Mesendoderm (in vitro differentiated cells): ENCODE data around the gene SUGT1.
A peak's percentile ranks its signal among the peaks of the same experiment; 100 is the strongest.

ENCODE experiments used
- DNase-seq: peaks from one replicate; pipeline ENCODE4 v3.0.0; 2013
- H2AK5ac ChIP-seq: 2 replicates; pipeline ENCODE4 v1.6.1; 2013; ENCODE audit warnings: low read length, inconsistent platforms
- H2BK120ac ChIP-seq: 2 replicates; pipeline ENCODE4 v1.6.1; 2013; ENCODE audit warnings: low read depth, mild to moderate bottlenecking, low read length, moderate library complexity, mixed read lengths
- H2BK15ac ChIP-seq: replicated peaks from 2 replicates; pipeline ENCODE4 v1.6.1; 2013; ENCODE audit warnings: low read depth, mild to moderate bottlenecking, moderate library complexity
- H2BK5ac ChIP-seq: 2 replicates; pipeline ENCODE4 v1.6.1; 2013; ENCODE audit warnings: low read length, inconsistent platforms
- H3K18ac ChIP-seq: 2 replicates; pipeline ENCODE4 v1.6.1; 2013; ENCODE audit warnings: mild to moderate bottlenecking, low read length, mixed read lengths
- H3K23ac ChIP-seq: one replicate; pipeline ENCODE4 v1.6.1; 2013; ENCODE audit warnings: low read length
- H3K27ac ChIP-seq: 2 replicates; pipeline ENCODE4 v1.5.1; 2013; ENCODE audit warnings: low read depth, mild to moderate bottlenecking, inconsistent platforms, low read length, moderate library complexity
- H3K27me3 ChIP-seq: 2 replicates; pipeline ENCODE4 v1.6.1; 2013; ENCODE audit warnings: low read length, control low read depth, mild to moderate bottlenecking, inconsistent platforms; ENCODE audit not compliant: insufficient read depth, poor library complexity
- H3K36me3 ChIP-seq: 2 replicates; pipeline ENCODE4 v1.6.1; 2013; ENCODE audit warnings: low read length, inconsistent platforms; ENCODE audit not compliant: control insufficient read depth, insufficient read depth
- H3K4ac ChIP-seq: one replicate; pipeline ENCODE4 v1.6.1; 2013; ENCODE audit warnings: low read depth, mild to moderate bottlenecking, low read length, moderate library complexity
- H3K4me1 ChIP-seq: 2 replicates; pipeline ENCODE4 v1.6.1; 2013; ENCODE audit warnings: low read depth, low read length, inconsistent platforms; ENCODE audit not compliant: control insufficient read depth
- H3K4me2 ChIP-seq: 2 replicates; pipeline ENCODE4 v1.6.1; 2013; ENCODE audit warnings: low read length
- H3K4me3 ChIP-seq: 2 replicates; pipeline ENCODE4 v1.5.1; 2013; ENCODE audit warnings: mild to moderate bottlenecking, low read length
- H3K56ac ChIP-seq: one replicate; pipeline ENCODE4 v1.6.1; 2013; ENCODE audit warnings: low read length
- H3K79me1 ChIP-seq: 2 replicates; pipeline ENCODE4 v1.6.1; 2013; ENCODE audit warnings: low read length, inconsistent platforms
- H3K79me2 ChIP-seq: 2 replicates; pipeline ENCODE4 v1.6.1; 2013; ENCODE audit warnings: mild to moderate bottlenecking, low read length; ENCODE audit not compliant: control insufficient read depth, insufficient read depth
- H3K9ac ChIP-seq: 2 replicates; pipeline ENCODE4 v1.6.1; 2013; ENCODE audit warnings: low read length, inconsistent platforms
- H4K5ac ChIP-seq: one replicate; pipeline ENCODE4 v1.6.1; 2013; ENCODE audit warnings: low read length
- H4K8ac ChIP-seq: one replicate; pipeline ENCODE4 v1.6.1; 2013; ENCODE audit warnings: low read depth, mild to moderate bottlenecking, control low read depth, low read length, moderate library complexity
- WGBS: extraction: QIAGEN DNeasy Blood & Tissue Kit; methylation state at CpG from one replicate; pipeline ENCODE4 v1.1.7; 2013; ENCODE audit warnings: low lambda C conversion rate, missing lambda C conversion rate; ENCODE audit not compliant: insufficient coverage; ENCODE audit errors: extremely low coverage; 5-methylcytosine and 5-hydroxymethylcytosine counted together

The SUGT1 gene

DNA sequence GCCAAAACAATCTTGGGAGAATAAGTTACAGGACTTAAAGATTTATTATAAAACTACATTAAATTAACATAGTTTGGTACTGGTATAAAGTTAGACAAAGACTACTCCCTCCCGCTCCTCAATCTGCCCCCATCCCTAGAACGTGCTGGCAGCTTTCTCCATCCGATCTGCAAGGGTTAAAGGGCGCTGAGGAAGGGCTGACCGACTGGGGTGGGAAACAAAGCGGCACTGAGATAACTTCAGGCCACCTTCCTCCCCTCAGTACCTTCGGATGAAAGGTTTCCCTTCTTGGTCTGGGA lies 790 bp upstream of the SUGT1 start:
- no peak overlapping the region for H4K8ac ChIP-seq
- no peaks in the 10 kb centered on the region for H3K27me3 ChIP-seq
- no peak overlapping the region for H2BK120ac ChIP-seq
- H4K5ac ChIP-seq: peak overlapping the region; percentile 1
- peaks cover 41% of the 10 kb centered on the region for H3K79me2 ChIP-seq
- H3K36me3 ChIP-seq: peaks cover 2% of the 10 kb centered on the region
- no peak overlapping the region for H3K23ac ChIP-seq
- H3K18ac ChIP-seq: peak overlapping the region; percentile 31
- H3K27ac ChIP-seq: peak overlapping the region; percentile 94
- H3K56ac ChIP-seq: peak overlapping the region; percentile 99
- WGBS: no CpG with 5 or more reads among the region's 7 CpGs
- peaks cover 8% of the 10 kb centered on the region for H3K79me1 ChIP-seq
- no peak overlapping the region for H3K4me2 ChIP-seq
- H2BK5ac ChIP-seq: peak overlapping the region; percentile 6
- peak overlapping the region; percentile 34 for H3K4me3 ChIP-seq
- H3K4me1 ChIP-seq: no peaks in the 10 kb centered on the region
- H3K9ac ChIP-seq: peak overlapping the region; percentile 70
- H2BK15ac ChIP-seq: no peak overlapping the region
- peak overlapping the region; percentile 57 for H3K4ac ChIP-seq
- DNase-seq: no peak
- no peak overlapping the region for H2AK5ac ChIP-seq

- Histone ChIP-seq H3K79me2 (peaks cover 42% of the 10 kb centered on the region), H3K56ac (peak overlapping the region; percentile 99), H2BK15ac (no peak overlapping the region), H3K18ac (peak overlapping the region; percentile 43), H3K23ac (peak overlapping the region; percentile 7), H4K8ac (no peak overlapping the region), H3K27ac (peak overlapping the region; percentile 94), H3K4ac (peak overlapping the region; percentile 62), H2AK5ac (no peak overlapping the region), H3K27me3 (no peaks in the 10 kb centered on the region), H3K4me3 (peak overlapping the region; percentile 69), H3K36me3 (peaks cover 2% of the 10 kb centered on the region), H3K4me1 (no peaks in the 10 kb centered on the region), H2BK120ac (no peak overlapping the region), H3K79me1 (peaks cover 8% of the 10 kb centered on the region), H2BK5ac (no peak overlapping the region), H3K4me2 (peak overlapping the region; percentile 72), H4K5ac (no peak overlapping the region), H3K9ac (peak overlapping the region; percentile 70)
- WGBS: no CpG with 5 or more reads among the region's 18 CpGs
- DNase-seq: no peak
Measured at GRCh38 chr13:52652980-52653303, 306 bp downstream of the SUGT1 start.

GRCh38 chr13:52659340-52659739 lies 6.7 kb downstream of the SUGT1 start:
- Histone ChIP-seq H2BK15ac (no peak overlapping the region), H3K4me1 (no peaks in the 10 kb centered on the region), H4K8ac (no peak overlapping the region), H3K56ac (no peak overlapping the region), H3K27me3 (no peaks in the 10 kb centered on the region), H4K5ac (no peak overlapping the region), H3K79me1 (peaks cover 5% of the 10 kb centered on the region), H2AK5ac (no peak overlapping the region), H3K79me2 (peaks cover 24% of the 10 kb centered on the region), H3K23ac (no peak overlapping the region), H3K36me3 (no peaks in the 10 kb centered on the region), H3K4me3 (no peak overlapping the region), H3K27ac (no peak overlapping the region), H3K4ac (no peak overlapping the region), H2BK120ac (no peak overlapping the region), H3K9ac (no peak overlapping the region), H3K18ac (no peak overlapping the region), H2BK5ac (no peak overlapping the region), H3K4me2 (no peak overlapping the region)
- DNase-seq: no peak
- WGBS: 100% methylated on average over 1 of the region's 2 CpGs

- H3K4me2 ChIP-seq: no peak overlapping the region
- no peak overlapping the region for H2BK5ac ChIP-seq
- H3K4ac ChIP-seq: no peak overlapping the region
- no peaks in the 10 kb centered on the region for H3K27me3 ChIP-seq
- no peak for DNase-seq
- no peak overlapping the region for H2AK5ac ChIP-seq
- no peaks in the 10 kb centered on the region for H3K36me3 ChIP-seq
- no peaks in the 10 kb centered on the region for H3K4me1 ChIP-seq
- H3K18ac ChIP-seq: no peak overlapping the region
- H3K4me3 ChIP-seq: no peak overlapping the region
- H3K9ac ChIP-seq: no peak overlapping the region
- H3K27ac ChIP-seq: no peak overlapping the region
- H3K23ac ChIP-seq: no peak overlapping the region
- H3K79me1 ChIP-seq: no peaks in the 10 kb centered on the region
- no peak overlapping the region for H3K56ac ChIP-seq
- H4K8ac ChIP-seq: no peak overlapping the region
- no peak overlapping the region for H2BK15ac ChIP-seq
- no CpG with 5 or more reads among the region's 4 CpGs for WGBS
- H2BK120ac ChIP-seq: no peak overlapping the region
- H4K5ac ChIP-seq: no peak overlapping the region
- H3K79me2 ChIP-seq: no peaks in the 10 kb centered on the region
Measured at GRCh38 chr13:52664272-52664671, 11.6 kb downstream of the SUGT1 start.

- no peak overlapping the region for H3K56ac ChIP-seq
Measured at GRCh38 chr13:52665325-52665724, 12.7 kb downstream of the SUGT1 start.

DNA sequence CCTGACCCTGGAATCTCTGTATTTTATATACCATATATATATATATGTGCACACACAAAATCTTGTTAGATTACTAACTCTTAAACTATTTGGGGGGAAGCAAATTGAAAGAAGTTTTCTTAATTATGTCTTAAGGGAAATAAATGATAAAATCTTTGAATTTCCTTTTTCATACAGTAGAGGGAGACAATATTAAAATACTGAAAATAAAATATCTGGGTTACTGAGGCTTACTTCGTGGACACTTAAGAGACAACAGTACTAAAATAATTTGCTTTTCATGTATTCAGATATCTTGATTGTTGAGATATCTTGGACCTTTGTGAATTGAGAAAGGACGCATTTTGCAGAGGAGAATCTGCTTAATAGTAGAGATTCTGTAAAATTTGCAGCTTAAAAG lies 17.0 kb downstream of the SUGT1 start:
- Histone ChIP-seq H3K4me2 (no peak overlapping the region), H3K27me3 (no peaks in the 10 kb centered on the region), H4K5ac (no peak overlapping the region), H2BK15ac (no peak overlapping the region), H2BK120ac (no peak overlapping the region), H3K4me1 (no peaks in the 10 kb centered on the region), H3K36me3 (no peaks in the 10 kb centered on the region), H2BK5ac (no peak overlapping the region), H3K18ac (no peak overlapping the region), H3K9ac (no peak overlapping the region), H3K56ac (no peak overlapping the region), H2AK5ac (no peak overlapping the region), H3K27ac (no peak overlapping the region), H3K79me1 (no peaks in the 10 kb centered on the region), H3K79me2 (no peaks in the 10 kb centered on the region), H3K4me3 (no peak overlapping the region), H3K4ac (no peak overlapping the region), H4K8ac (no peak overlapping the region), H3K23ac (no peak overlapping the region)
- no peak for DNase-seq
- WGBS: no CpG with 5 or more reads among the region's 2 CpGs

More at GRCh38 chr13:52665325-52665724, 12.7 kb downstream of the SUGT1 start:
- no peaks in the 10 kb centered on the region for H3K36me3 ChIP-seq
- H3K4me1 ChIP-seq: no peaks in the 10 kb centered on the region
- no peak overlapping the region for H4K8ac ChIP-seq
- H2BK15ac ChIP-seq: no peak overlapping the region
- no peaks in the 10 kb centered on the region for H3K27me3 ChIP-seq
- no peak overlapping the region for H3K4me2 ChIP-seq
- H3K4me3 ChIP-seq: no peak overlapping the region
- no peak overlapping the region for H2BK120ac ChIP-seq
- H3K79me2 ChIP-seq: no peaks in the 10 kb centered on the region
- no peak overlapping the region for H4K5ac ChIP-seq
- no peaks in the 10 kb centered on the region for H3K79me1 ChIP-seq
- peak; percentile 28 for DNase-seq
- H3K23ac ChIP-seq: no peak overlapping the region
- no peak overlapping the region for H3K18ac ChIP-seq
- no peak overlapping the region for H3K27ac ChIP-seq
- no peak overlapping the region for H3K4ac ChIP-seq
- H3K9ac ChIP-seq: no peak overlapping the region
- H2AK5ac ChIP-seq: no peak overlapping the region
- H2BK5ac ChIP-seq: no peak overlapping the region
